HepG2 (cell line): Measurements from ENCODE around the gene INO80B. TPM values are rescaled to one million over a fixed set of nuclear protein-coding genes. Genes with fewer than 3 reads are reported as not detected.

Experiments
- AGO2 ChIP-seq: fragments of 200-400 bp; formaldehyde crosslinking; optimal IDR thresholded peaks from 2 replicates; pipeline ENCODE3; 2017; ENCODE audit warnings: mild to moderate bottlenecking, low read depth, low read length, moderate library complexity
- ARID2 ChIP-seq: sonication (generic); formaldehyde crosslinking; IDR thresholded peaks from 2 replicates; pipeline ENCODE4 v1.8.1; 2022; ENCODE audit warnings: mild to moderate bottlenecking, missing genetic modification reagents, borderline replicate concordance
- ARNT ChIP-seq: fragments of 450-650 bp; IDR thresholded peaks from 2 replicates; pipeline ENCODE4 v1.6.1; 2017
- CREB1 ChIP-seq, 2 experiments: fragments of 450-650 bp in 1 of 2; IDR thresholded peaks; 2 replicates each; pipeline ENCODE4 v1.6.1; 2016 to 2017; ENCODE audit warnings: control low read depth in 1 of 2, mild to moderate bottlenecking in 1 of 2, missing compliant biosample characterization in 1 of 2, missing genetic modification characterization in 1 of 2
- FOSL2 ChIP-seq: sonication (generic); formaldehyde crosslinking; IDR thresholded peaks from 2 replicates; pipeline ENCODE4 v1.4.0; 2020; ENCODE audit warnings: missing genetic modification reagents
- HNRNPH1 ChIP-seq: fragments of 200-400 bp; formaldehyde crosslinking; optimal IDR thresholded peaks from 2 replicates; pipeline ENCODE3; 2017; ENCODE audit warnings: mild to moderate bottlenecking, low read depth, low read length
- IRX3 ChIP-seq: sonication (generic); formaldehyde crosslinking; IDR thresholded peaks from 2 replicates; pipeline ENCODE4 v1.8.1; 2023; ENCODE audit warnings: mild to moderate bottlenecking, low read depth, missing genetic modification reagents, borderline replicate concordance
- JUND ChIP-seq: sonication (generic); formaldehyde crosslinking; IDR thresholded peaks from 2 replicates; pipeline ENCODE4 v1.8.0; 2022; ENCODE audit warnings: mild to moderate bottlenecking, missing genetic modification reagents
- KDM5A ChIP-seq: fragments of 200-600 bp; sonication (generic); IDR thresholded peaks from 2 replicates; pipeline ENCODE4 v1.7.0; 2018; ENCODE audit warnings: antibody characterized with exemption, mild to moderate bottlenecking, low read length, borderline replicate concordance
- LCORL ChIP-seq, 2 experiments: fragments of 450-650 bp in 1 of 2; sonication (generic) in 1 of 2; formaldehyde crosslinking in 1 of 2; IDR thresholded peaks; 2 replicates each; pipeline versions ENCODE4 v1.5.0 to v1.6.1; 2017 to 2020; ENCODE audit warnings: antibody characterized with exemption in 1 of 2, missing genetic modification reagents in 1 of 2
- MED1 ChIP-seq: sonication (generic); formaldehyde crosslinking; IDR thresholded peaks from 2 replicates; pipeline ENCODE4 v1.4.0; 2020; ENCODE audit warnings: missing genetic modification reagents
- MED8 ChIP-seq: sonication (generic); formaldehyde crosslinking; IDR thresholded peaks from 2 replicates; pipeline ENCODE4 v1.8.1; 2023; ENCODE audit warnings: mild to moderate bottlenecking, missing genetic modification reagents; ENCODE audit not compliant: insufficient replicate concordance
- NAIF1 ChIP-seq: sonication (generic); formaldehyde crosslinking; IDR thresholded peaks from 2 replicates; pipeline ENCODE4 v1.5.0; 2020; ENCODE audit warnings: mild to moderate bottlenecking, missing genetic modification reagents, borderline replicate concordance
- NCOR1 ChIP-seq: fragments of 200-600 bp; sonication (generic); IDR thresholded peaks from 2 replicates; pipeline ENCODE4 v1.7.0; 2017; ENCODE audit warnings: antibody characterized with exemption, low read length, borderline replicate concordance
- PAWR ChIP-seq: sonication (generic); formaldehyde crosslinking; IDR thresholded peaks from 2 replicates; pipeline ENCODE4 v1.4.0; 2020; ENCODE audit warnings: missing genetic modification reagents, mild to moderate bottlenecking, borderline replicate concordance
- PCBP2 ChIP-seq: fragments of 200-400 bp; formaldehyde crosslinking; optimal IDR thresholded peaks from 2 replicates; pipeline ENCODE3; 2018; ENCODE audit warnings: low read length, low read depth; ENCODE audit not compliant: poor library complexity, severe bottlenecking
- POLR2AphosphoS5 ChIP-seq: IDR thresholded peaks from 2 replicates; pipeline ENCODE4 v1.6.1; 2012; ENCODE audit warnings: low read depth, low read length
- RCOR2 ChIP-seq: IDR thresholded peaks from 2 replicates; pipeline ENCODE4 v1.6.1; 2016; ENCODE audit warnings: missing biosample characterization, missing genetic modification reagents
- XRCC5 ChIP-seq: fragments of 200-400 bp; formaldehyde crosslinking; optimal IDR thresholded peaks from 2 replicates; pipeline ENCODE3; 2017; ENCODE audit warnings: mild to moderate bottlenecking, low read length
- ZBTB7B ChIP-seq: sonication (generic); formaldehyde crosslinking; IDR thresholded peaks from 2 replicates; pipeline ENCODE4 v1.4.0; 2020; ENCODE audit warnings: missing genetic modification reagents
- ZNF121 ChIP-seq: sonication (generic); formaldehyde crosslinking; IDR thresholded peaks from 2 replicates; pipeline ENCODE4 v1.5.0; 2020; ENCODE audit warnings: mild to moderate bottlenecking, missing genetic modification reagents
- ZNF337 ChIP-seq: sonication (generic); formaldehyde crosslinking; IDR thresholded peaks from 2 replicates; pipeline ENCODE4 v1.5.1; 2020; ENCODE audit warnings: missing genetic modification reagents, low read depth, mild to moderate bottlenecking, borderline replicate concordance
- ZNF484 ChIP-seq: sonication (generic); formaldehyde crosslinking; IDR thresholded peaks from 2 replicates; pipeline ENCODE4 v1.5.1; 2020; ENCODE audit warnings: mild to moderate bottlenecking, low read depth, missing genetic modification reagents, borderline replicate concordance
- ZNF547 ChIP-seq: sonication (generic); formaldehyde crosslinking; IDR thresholded peaks from 2 replicates; pipeline ENCODE4 v1.5.1; 2020; ENCODE audit warnings: mild to moderate bottlenecking, missing genetic modification reagents
- ZNF550 ChIP-seq: sonication (generic); formaldehyde crosslinking; IDR thresholded peaks from 2 replicates; pipeline ENCODE4 v1.4.0; 2020; ENCODE audit warnings: mild to moderate bottlenecking, missing genetic modification reagents, borderline replicate concordance
- ZNF616 ChIP-seq: sonication (generic); formaldehyde crosslinking; IDR thresholded peaks from 2 replicates; pipeline ENCODE4 v1.5.0; 2020; ENCODE audit warnings: low read depth, mild to moderate bottlenecking, missing genetic modification reagents
- ZNF792 ChIP-seq: IDR thresholded peaks from 2 replicates; pipeline ENCODE4 v1.6.1; 2016
- polyA plus RNA-seq, 8 experiments: library from polyadenylated mRNA; depleted of rRNA in 3 of 8; stranded (reverse) in 7 of 8; unstranded in 1 of 8; fragments of >200 nt; fragmentation: Illumina TruSeq in 4 of 8; extraction: Trizol in 4 of 8; gene quantifications; 2 replicates each; pipeline versions ENCODE4 v1.2.1 to v1.2.3, GENCODE V29; 2011 to 2016; ENCODE audit warnings: low read depth in 4 of 8, missing spikeins in 1 of 8, mixed read lengths in 1 of 8; ENCODE audit not compliant: insufficient read depth in 1 of 8
- total RNA-seq, 5 experiments: library from RNA; depleted of rRNA; stranded (reverse); fragments of >200 nt; fragmentation: Illumina TruSeq; extraction: Trizol; gene quantifications; 2 replicates each; pipeline ENCODE4 v1.2.3, GENCODE V29; 2016; ENCODE audit warnings: low read depth in 1 of 5
- TF ChIP-seq, protein P1 (sequence below): sonication (generic); formaldehyde crosslinking; IDR thresholded peaks from 2 replicates; pipeline ENCODE4 v1.4.0; 2020; ENCODE audit warnings: missing genetic modification reagents

The INO80B gene
- total and polyA plus RNA-seq, 2 of the 13 experiments (the other 11 are each of a cell fraction or from before 2014, with no cell fraction given), result 6.2 to 14.5 TPM

DNA sequence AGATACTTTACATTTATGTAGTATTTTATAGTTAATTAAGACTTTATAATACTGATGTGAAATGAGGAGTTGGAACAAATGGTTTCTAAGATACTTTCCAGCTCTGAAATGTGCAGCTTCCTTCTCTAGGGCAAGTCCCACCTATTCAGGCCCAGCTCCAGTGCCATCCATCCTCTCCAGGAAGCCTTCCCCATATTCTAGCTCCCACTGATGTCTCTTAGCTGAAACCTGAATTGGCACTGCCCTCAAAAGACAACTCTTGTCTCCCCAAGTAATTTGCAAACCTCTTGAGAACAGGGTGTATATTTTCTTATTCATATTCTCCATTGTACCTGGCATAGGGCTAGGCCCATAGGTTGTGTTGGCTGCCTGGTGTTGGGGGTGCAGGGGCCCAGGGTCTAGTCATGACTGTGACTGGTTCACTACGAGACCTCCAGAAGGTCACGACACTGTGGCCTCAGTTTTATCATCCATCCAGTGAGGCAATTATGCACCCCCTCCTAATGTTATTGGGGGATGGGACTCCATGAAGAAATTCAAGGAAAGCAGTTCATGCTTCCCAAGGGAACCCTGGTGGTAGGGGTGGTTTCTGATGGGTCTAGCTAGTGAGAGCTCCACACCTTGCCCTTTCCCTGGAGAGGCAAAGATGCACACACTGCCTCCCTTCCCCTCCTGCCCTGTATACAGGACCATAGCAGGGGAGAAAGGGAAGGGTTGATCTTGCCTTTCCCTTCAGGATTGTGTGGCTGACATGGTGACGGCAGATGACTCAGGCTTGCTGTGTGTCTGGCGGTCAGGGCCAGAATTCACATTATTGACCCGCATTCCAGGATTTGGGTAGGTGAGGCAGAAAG lies 30.5 kb upstream of the INO80B start (continued):
- TF ChIP-seq ZNF616 (CRISPR knock-in tag), result no peak
- TF ChIP-seq MED8, result no peak
- 0 out of 2 replicates have a peak, but pooled peaks have one; percentile 38 for TF ChIP-seq JUND (CRISPR knock-in tag)
- peak; percentile 18 for TF ChIP-seq HNRNPH1
- TF ChIP-seq ZNF337 (CRISPR knock-in tag), result no peak
- TF ChIP-seq NAIF1 (CRISPR knock-in tag), result no peak
- peak; percentile 19; the same call in 1 of the 2 replicates for TF ChIP-seq IRX3
- no peak for TF ChIP-seq ARNT
- TF ChIP-seq AGO2, result peak; percentile 50
- TF ChIP-seq ZNF792, result peak; percentile 51; the same call in 1 of the 2 replicates
- TF ChIP-seq ZNF547, result peak; percentile 53; the same call in 1 of the 2 replicates
- no peak for TF ChIP-seq ZBTB7B (CRISPR knock-in tag)
- TF ChIP-seq, protein P1, sequence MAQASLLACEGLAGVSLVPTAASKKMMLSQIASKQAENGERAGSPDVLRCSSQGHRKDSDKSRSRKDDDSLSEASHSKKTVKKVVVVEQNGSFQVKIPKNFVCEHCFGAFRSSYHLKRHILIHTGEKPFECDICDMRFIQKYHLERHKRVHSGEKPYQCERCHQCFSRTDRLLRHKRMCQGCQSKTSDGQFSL (CRISPR knock-in tag), result 0 out of 2 replicates have a peak, but pooled peaks have one; percentile 61
- TF ChIP-seq KDM5A, result no peak
- 0 out of 2 replicates have a peak, but pooled peaks have one; percentile 45 for TF ChIP-seq ARID2 (CRISPR knock-in tag)
- no peak for TF ChIP-seq RCOR2 (CRISPR knock-in tag)
- TF ChIP-seq CREB1 (IDR thresholded peaks at IDR 0.05), result no peak
- peak; percentile 35; the same call in 1 of the 2 replicates for TF ChIP-seq CREB1 (CRISPR knock-in tag; IDR thresholded peaks at IDR 0.05)
- peak; percentile 74; the same call in 1 of the 2 replicates for TF ChIP-seq POLR2AphosphoS5
- TF ChIP-seq XRCC5, result no peak
- TF ChIP-seq PCBP2, result no peak
- TF ChIP-seq ZNF121 (CRISPR knock-in tag), result no peak
- no peak for TF ChIP-seq LCORL (IDR thresholded peaks at IDR 0.05)
- peak; percentile 47 for TF ChIP-seq LCORL (CRISPR knock-in tag; IDR thresholded peaks at IDR 0.05)
- 0 out of 2 replicates have a peak, but pooled peaks have one; percentile 9 for TF ChIP-seq ZNF550 (CRISPR knock-in tag)
- TF ChIP-seq NCOR1, result no peak
- no peak for TF ChIP-seq ZNF484 (CRISPR knock-in tag)
- peak; percentile 38; the same call in 1 of the 2 replicates for TF ChIP-seq MED1 (CRISPR knock-in tag)
- TF ChIP-seq PAWR (CRISPR knock-in tag), result no peak
- TF ChIP-seq FOSL2 (CRISPR knock-in tag), result peak; percentile 55; the same call in 1 of the 2 replicates
